WTC11 (cell line): ENCODE results near the gene GPRC5B. TPM values are rescaled to one million over a fixed set of nuclear protein-coding genes. Genes with fewer than 3 reads are reported as not detected.
A peak's percentile ranks its signal among the peaks of the same experiment; 100 is the strongest.

Experiments
- ATAC-seq: fragments of 200-7000 bp; cut with Tn5 transposase; 2 replicates; pipeline ENCODE4 v1.10.0; 2021; ENCODE audit warnings: mild to moderate bottlenecking, moderate library complexity
- CTCF ChIA-PET: fragments of 300-600 bp; sonication (Branson Sonifier 250); formaldehyde crosslinking; loops from one replicate; lab custom pipeline; 2021; ENCODE audit warnings: antibody characterized with exemption; lab: Charles Lee
- POLR2A ChIA-PET: fragments of 350-600 bp; sonication (Branson Sonifier 250); formaldehyde crosslinking; loops from one replicate; lab custom pipeline; 2021; ENCODE audit warnings: antibody characterized with exemption; lab: Charles Lee
- DNase-seq: peaks from one replicate; pipeline ENCODE4 v3.0.0; 2021; ENCODE audit warnings: low spot score
- H3K27ac Mint-ChIP-seq: 2 replicates; pipeline ENCODE4 v1.8.0; 2021; ENCODE audit warnings: mixed read lengths
- H3K27me3 Mint-ChIP-seq: 2 replicates; pipeline ENCODE4 v1.8.0; 2021; ENCODE audit warnings: low read depth, mild to moderate bottlenecking, moderate library complexity, mixed read lengths
- H3K36me3 Mint-ChIP-seq: 2 replicates; pipeline ENCODE4 v1.8.0; 2021; ENCODE audit warnings: mixed read lengths
- H3K4me1 Mint-ChIP-seq: 2 replicates; pipeline ENCODE4 v1.8.0; 2022; ENCODE audit warnings: mixed read lengths
- H3K4me3 Mint-ChIP-seq: 2 replicates; pipeline ENCODE4 v1.8.0; 2021; ENCODE audit warnings: mild to moderate bottlenecking, moderate library complexity, mixed read lengths
- H3K9me3 Mint-ChIP-seq: 2 replicates; pipeline ENCODE4 v1.8.0; 2021; ENCODE audit warnings: mixed read lengths
- FOXK1 ChIP-seq: sonication (generic); formaldehyde crosslinking; IDR thresholded peaks from 2 replicates; pipeline ENCODE4 v1.8.0; 2022; ENCODE audit warnings: mild to moderate bottlenecking, moderate library complexity, missing genetic modification reagents
- GTF2I ChIP-seq: fragments of 250-450 bp; sonication (Bioruptor Pico); conservative IDR thresholded peaks from 2 replicates; pipeline ENCODE4 v1.4.0; 2021; ENCODE audit warnings: mild to moderate bottlenecking
- IRF2 ChIP-seq: sonication (generic); formaldehyde crosslinking; IDR thresholded peaks from 2 replicates; pipeline ENCODE4 v1.8.0; 2022; ENCODE audit warnings: low read depth, missing genetic modification reagents, borderline replicate concordance
- ZNF219 ChIP-seq: sonication (generic); formaldehyde crosslinking; IDR thresholded peaks from 2 replicates; pipeline ENCODE4 v1.8.0; 2023; ENCODE audit warnings: missing genetic modification reagents, mild to moderate bottlenecking, borderline replicate concordance
- ZNF416 ChIP-seq: fragments of 250-450 bp; sonication (Bioruptor Pico); IDR thresholded peaks from 2 replicates; pipeline ENCODE4 v1.9.0; 2021; ENCODE audit warnings: mild to moderate bottlenecking, inconsistent platforms
- ZSCAN18 ChIP-seq: fragments of 250-450 bp; sonication (Bioruptor Pico); IDR thresholded peaks from 2 replicates; pipeline ENCODE4 v2.1.2; 2022; ENCODE audit warnings: mild to moderate bottlenecking, moderate library complexity
- total RNA-seq: library from RNA; stranded (reverse); gene quantifications from 3 replicates; pipeline ENCODE4 v1.2.3, GENCODE V29; 2021
- TF ChIP-seq, protein P1 (sequence below): sonication (generic); formaldehyde crosslinking; IDR thresholded peaks from 2 replicates; pipeline ENCODE4 v1.8.0; 2022; ENCODE audit warnings: missing genetic modification reagents
- TF ChIP-seq, protein P2 (sequence below): fragments of 200-600 bp; IDR thresholded peaks from 2 replicates; pipeline ENCODE4 v1.8.0; 2022; ENCODE audit warnings: antibody characterized with exemption
- TF ChIP-seq, protein P3 (sequence below): sonication (generic); formaldehyde crosslinking; IDR thresholded peaks from 2 replicates; pipeline ENCODE4 v1.8.0; 2022; ENCODE audit warnings: mild to moderate bottlenecking, missing genetic modification reagents

Gene GPRC5B
- total RNA-seq, 1 experiment from 2014 or later: 104 TPM

DNA sequence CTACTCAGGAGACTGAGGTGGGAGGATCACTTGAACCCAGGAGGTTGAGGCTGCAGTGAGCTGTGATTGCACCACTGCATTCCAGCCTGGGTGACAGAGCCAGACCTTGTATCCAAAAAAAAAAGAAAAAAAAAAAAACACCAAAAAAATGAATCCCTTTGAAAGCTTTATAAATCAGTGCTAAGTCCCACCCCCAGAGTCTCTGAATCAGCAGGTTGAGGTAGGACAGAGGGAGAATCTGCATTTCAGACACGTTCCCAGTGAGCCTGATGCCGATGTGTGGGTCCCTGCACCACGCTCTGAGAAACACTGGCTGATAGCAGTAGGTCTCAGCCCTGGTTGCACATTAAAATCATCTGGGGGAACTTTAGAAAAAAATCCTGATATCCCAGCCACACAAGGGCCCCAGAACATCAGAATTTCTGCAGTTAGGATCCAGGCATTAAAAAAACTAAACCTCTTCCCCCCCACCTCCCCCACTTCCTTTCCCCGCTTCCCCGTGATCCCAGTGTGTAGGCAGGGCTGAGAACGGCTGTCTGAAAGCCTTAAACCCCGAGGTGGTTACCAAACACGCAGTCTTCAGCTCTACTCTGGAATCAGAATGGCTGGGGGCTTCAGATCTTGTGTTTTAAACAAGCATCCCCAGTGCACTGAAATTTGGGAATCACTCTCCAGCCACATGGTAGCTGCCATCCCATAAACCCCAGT is 27.3 kb upstream of the GPRC5B start (continued):
- TF ChIP-seq, protein P1, sequence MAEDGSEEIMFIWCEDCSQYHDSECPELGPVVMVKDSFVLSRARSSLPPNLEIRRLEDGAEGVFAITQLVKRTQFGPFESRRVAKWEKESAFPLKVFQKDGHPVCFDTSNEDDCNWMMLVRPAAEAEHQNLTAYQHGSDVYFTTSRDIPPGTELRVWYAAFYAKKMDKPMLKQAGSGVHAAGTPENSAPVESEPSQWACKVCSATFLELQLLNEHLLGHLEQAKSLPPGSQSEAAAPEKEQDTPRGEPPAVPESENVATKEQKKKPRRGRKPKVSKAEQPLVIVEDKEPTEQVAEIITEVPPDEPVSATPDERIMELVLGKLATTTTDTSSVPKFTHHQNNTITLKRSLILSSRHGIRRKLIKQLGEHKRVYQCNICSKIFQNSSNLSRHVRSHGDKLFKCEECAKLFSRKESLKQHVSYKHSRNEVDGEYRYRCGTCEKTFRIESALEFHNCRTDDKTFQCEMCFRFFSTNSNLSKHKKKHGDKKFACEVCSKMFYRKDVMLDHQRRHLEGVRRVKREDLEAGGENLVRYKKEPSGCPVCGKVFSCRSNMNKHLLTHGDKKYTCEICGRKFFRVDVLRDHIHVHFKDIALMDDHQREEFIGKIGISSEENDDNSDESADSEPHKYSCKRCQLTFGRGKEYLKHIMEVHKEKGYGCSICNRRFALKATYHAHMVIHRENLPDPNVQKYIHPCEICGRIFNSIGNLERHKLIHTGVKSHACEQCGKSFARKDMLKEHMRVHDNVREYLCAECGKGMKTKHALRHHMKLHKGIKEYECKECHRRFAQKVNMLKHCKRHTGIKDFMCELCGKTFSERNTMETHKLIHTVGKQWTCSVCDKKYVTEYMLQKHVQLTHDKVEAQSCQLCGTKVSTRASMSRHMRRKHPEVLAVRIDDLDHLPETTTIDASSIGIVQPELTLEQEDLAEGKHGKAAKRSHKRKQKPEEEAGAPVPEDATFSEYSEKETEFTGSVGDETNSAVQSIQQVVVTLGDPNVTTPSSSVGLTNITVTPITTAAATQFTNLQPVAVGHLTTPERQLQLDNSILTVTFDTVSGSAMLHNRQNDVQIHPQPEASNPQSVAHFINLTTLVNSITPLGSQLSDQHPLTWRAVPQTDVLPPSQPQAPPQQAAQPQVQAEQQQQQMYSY (CRISPR knock-in tag): no peak
- TF ChIP-seq ZNF219 (CRISPR knock-in tag): no peak
- TF ChIP-seq, protein P2, sequence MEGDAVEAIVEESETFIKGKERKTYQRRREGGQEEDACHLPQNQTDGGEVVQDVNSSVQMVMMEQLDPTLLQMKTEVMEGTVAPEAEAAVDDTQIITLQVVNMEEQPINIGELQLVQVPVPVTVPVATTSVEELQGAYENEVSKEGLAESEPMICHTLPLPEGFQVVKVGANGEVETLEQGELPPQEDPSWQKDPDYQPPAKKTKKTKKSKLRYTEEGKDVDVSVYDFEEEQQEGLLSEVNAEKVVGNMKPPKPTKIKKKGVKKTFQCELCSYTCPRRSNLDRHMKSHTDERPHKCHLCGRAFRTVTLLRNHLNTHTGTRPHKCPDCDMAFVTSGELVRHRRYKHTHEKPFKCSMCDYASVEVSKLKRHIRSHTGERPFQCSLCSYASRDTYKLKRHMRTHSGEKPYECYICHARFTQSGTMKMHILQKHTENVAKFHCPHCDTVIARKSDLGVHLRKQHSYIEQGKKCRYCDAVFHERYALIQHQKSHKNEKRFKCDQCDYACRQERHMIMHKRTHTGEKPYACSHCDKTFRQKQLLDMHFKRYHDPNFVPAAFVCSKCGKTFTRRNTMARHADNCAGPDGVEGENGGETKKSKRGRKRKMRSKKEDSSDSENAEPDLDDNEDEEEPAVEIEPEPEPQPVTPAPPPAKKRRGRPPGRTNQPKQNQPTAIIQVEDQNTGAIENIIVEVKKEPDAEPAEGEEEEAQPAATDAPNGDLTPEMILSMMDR: no peak

DNA sequence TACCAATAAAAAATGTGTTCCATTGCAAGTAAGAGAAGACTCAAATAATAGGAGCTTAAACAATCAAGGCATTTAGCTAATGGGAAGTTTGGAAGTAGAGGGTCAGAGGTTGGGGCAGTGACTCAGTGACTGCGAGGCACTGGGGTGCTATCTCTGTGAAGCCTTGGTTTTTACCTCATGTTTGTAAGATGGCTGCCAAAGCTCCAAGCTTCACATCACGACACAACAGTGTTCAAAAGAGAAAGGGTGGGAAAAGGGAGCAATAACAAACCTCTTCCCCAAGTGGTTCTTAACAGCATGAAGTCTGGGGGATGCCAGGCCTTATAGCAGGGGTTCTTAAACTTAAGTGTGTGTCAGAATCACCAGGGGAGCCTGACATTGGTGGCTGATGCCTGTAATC is 26.6 kb upstream of the GPRC5B start:
- H3K36me3 Mint-ChIP-seq: no peaks in the 10 kb centered on the region
- H3K4me3 Mint-ChIP-seq: no peak overlapping the region
- DNase-seq: no peak
- ChIA-PET CTCF (interaction anchor here (0.8 to 1.4 kb wide), 4 partner anchors 11 to 389 kb away, joined by 3 to 6 read pairs (median 4); no protein-coding TSS in a partner anchor), POLR2A (interaction anchor here (0.7 kb wide), 1 partner anchor 259 kb away, joined by 3 read pairs; no protein-coding TSS in a partner anchor)
- TF ChIP-seq ZSCAN18 (no peak), GTF2I (CRISPR knock-in tag) (peak; percentile 67; the same call in 1 of the 2 replicates), FOXK1 (no peak)
- peaks cover 9% of the 10 kb centered on the region for H3K9me3 Mint-ChIP-seq
- H3K4me1 Mint-ChIP-seq: peaks cover 16% of the 10 kb centered on the region
- no peak overlapping the region for H3K27ac Mint-ChIP-seq
- ATAC-seq: no peak
- H3K27me3 Mint-ChIP-seq: no peaks in the 10 kb centered on the region; the same call in 1 of the 2 replicates

DNA sequence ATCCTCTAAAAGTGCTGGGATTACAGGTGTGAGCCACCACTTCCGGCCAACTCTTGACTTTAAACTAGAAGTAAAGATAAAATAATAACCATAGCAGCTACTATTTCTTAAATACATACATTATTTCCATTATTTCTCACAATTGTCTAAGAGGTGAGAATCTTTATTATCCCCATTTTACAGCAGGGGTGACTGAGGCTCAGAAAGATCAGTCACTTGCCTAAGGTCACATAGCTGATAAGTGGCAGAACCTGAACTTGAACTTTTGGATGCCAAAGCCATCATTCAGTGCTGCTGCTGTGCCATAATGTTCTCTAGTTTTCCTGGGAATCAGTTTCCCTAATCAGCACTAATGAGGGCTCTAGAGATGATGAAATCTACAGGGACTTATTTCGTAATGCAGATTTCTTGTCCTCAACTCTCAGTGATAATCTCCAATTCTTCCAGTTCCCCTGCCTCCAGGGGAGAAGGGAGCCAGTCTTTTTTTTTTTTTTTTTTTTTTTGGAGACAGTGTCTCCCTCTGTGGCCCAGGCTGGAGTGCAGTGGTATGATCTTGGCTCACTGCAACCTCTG is 25.2 kb upstream of the GPRC5B start:
- ChIA-PET POLR2A (no interaction called here), CTCF (interaction anchor here (0.5 to 3.7 kb wide), 3 partner anchors 201 to 391 kb away, joined by 3 to 215 read pairs (median 6); no protein-coding TSS in a partner anchor)
- Mint-ChIP-seq H3K27me3 (no peaks in the 10 kb centered on the region; the same call in 1 of the 2 replicates), H3K9me3 (peaks cover 4% of the 10 kb centered on the region; the same call in 1 of the 2 replicates), H3K27ac (no peak overlapping the region), H3K4me3 (no peak overlapping the region), H3K4me1 (peaks cover 16% of the 10 kb centered on the region), H3K36me3 (no peaks in the 10 kb centered on the region)
- ATAC-seq (no peak), DNase-seq (no peak)
- TF ChIP-seq IRF2 (CRISPR knock-in tag) (no peak), ZSCAN18 (no peak), ZNF219 (CRISPR knock-in tag) (no peak), ZNF416 (no peak)
- TF ChIP-seq, protein P3, sequence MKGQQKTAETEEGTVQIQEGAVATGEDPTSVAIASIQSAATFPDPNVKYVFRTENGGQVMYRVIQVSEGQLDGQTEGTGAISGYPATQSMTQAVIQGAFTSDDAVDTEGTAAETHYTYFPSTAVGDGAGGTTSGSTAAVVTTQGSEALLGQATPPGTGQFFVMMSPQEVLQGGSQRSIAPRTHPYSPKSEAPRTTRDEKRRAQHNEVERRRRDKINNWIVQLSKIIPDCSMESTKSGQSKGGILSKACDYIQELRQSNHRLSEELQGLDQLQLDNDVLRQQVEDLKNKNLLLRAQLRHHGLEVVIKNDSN (CRISPR knock-in tag): no peak
